ENCODE results near the gene CCNI2.

The CCNI2 gene

GRCh38 chr5:132751971-132752580 is 4.8 kb downstream of the CCNI2 start:
- H3K79me2 ChIP-seq = no peaks in the 10 kb centered on the region
- no peak overlapping the region for H2AFZ ChIP-seq
- no peak overlapping the region for H3K27ac ChIP-seq
- no peak overlapping the region for H3K4me2 ChIP-seq (ENCODE audit: low read length)
- TF ChIP-seq CTCF (IDR thresholded peaks at IDR 0.05) = no peak
- H3K9me3 ChIP-seq (ENCODE audit: control insufficient read depth, low read length) = no peaks in the 10 kb centered on the region
- H3K36me3 ChIP-seq (ENCODE audit: control insufficient read depth, insufficient read depth, low read length) = no peaks in the 10 kb centered on the region
- no peak overlapping the region for H3K9ac ChIP-seq
- peaks cover 3% of the 10 kb centered on the region for H3K4me1 ChIP-seq
- H3K27me3 ChIP-seq (ENCODE audit: control insufficient read depth, insufficient read depth, low read length) = no peaks in the 10 kb centered on the region
- H3K4me3 ChIP-seq (ENCODE audit: low read depth, low read length) = no peak overlapping the region

- Histone ChIP-seq H3K9ac (no peak overlapping the region), H3K4me3 (ENCODE audit: low read depth, low read length) (no peak overlapping the region), H3K79me2 (no peaks in the 10 kb centered on the region), H3K4me2 (ENCODE audit: low read length) (no peak overlapping the region), H3K27me3 (ENCODE audit: control insufficient read depth, insufficient read depth, low read length) (no peaks in the 10 kb centered on the region), H3K27ac (no peak overlapping the region), H2AFZ (no peak overlapping the region), H3K9me3 (ENCODE audit: control insufficient read depth, low read length) (no peaks in the 10 kb centered on the region), H3K4me1 (peaks cover 3% of the 10 kb centered on the region), H3K36me3 (ENCODE audit: control insufficient read depth, insufficient read depth, low read length) (no peaks in the 10 kb centered on the region)
- no peak for TF ChIP-seq CTCF (IDR thresholded peaks at IDR 0.05)
Measured at GRCh38 chr5:132752581-132753125, 5.4 kb downstream of the CCNI2 start.

GRCh38 chr5:132753135-132753987 is 6.1 kb downstream of the CCNI2 start:
- no peak overlapping the region for H3K27ac ChIP-seq
- TF ChIP-seq CTCF (IDR thresholded peaks at IDR 0.05) = no peak
- peaks cover 3% of the 10 kb centered on the region for H3K4me1 ChIP-seq
- no peak overlapping the region for H3K4me3 ChIP-seq (ENCODE audit: low read depth, low read length)
- H3K9me3 ChIP-seq (ENCODE audit: control insufficient read depth, low read length) = no peaks in the 10 kb centered on the region
- H3K4me2 ChIP-seq (ENCODE audit: low read length) = no peak overlapping the region
- no peak overlapping the region for H3K9ac ChIP-seq
- no peak overlapping the region for H2AFZ ChIP-seq
- no peaks in the 10 kb centered on the region for H3K36me3 ChIP-seq (ENCODE audit: control insufficient read depth, insufficient read depth, low read length)
- no peaks in the 10 kb centered on the region for H3K79me2 ChIP-seq
- no peaks in the 10 kb centered on the region for H3K27me3 ChIP-seq (ENCODE audit: control insufficient read depth, insufficient read depth, low read length)

GRCh38 chr5:132754111-132754510 is 6.9 kb downstream of the CCNI2 start:
- no peaks in the 10 kb centered on the region for H3K9me3 ChIP-seq (ENCODE audit: control insufficient read depth, low read length)
- no peak overlapping the region for H3K4me2 ChIP-seq (ENCODE audit: low read length)
- TF ChIP-seq CTCF (IDR thresholded peaks at IDR 0.05) = no peak
- no peak overlapping the region for H3K9ac ChIP-seq
- peaks cover 3% of the 10 kb centered on the region for H3K4me1 ChIP-seq
- no peak overlapping the region for H3K27ac ChIP-seq
- no peaks in the 10 kb centered on the region for H3K27me3 ChIP-seq (ENCODE audit: control insufficient read depth, insufficient read depth, low read length)
- no peaks in the 10 kb centered on the region for H3K79me2 ChIP-seq
- H3K4me3 ChIP-seq (ENCODE audit: low read depth, low read length) = no peak overlapping the region
- no peaks in the 10 kb centered on the region for H3K36me3 ChIP-seq (ENCODE audit: control insufficient read depth, insufficient read depth, low read length)
- H2AFZ ChIP-seq = no peak overlapping the region

All from parathyroid adenoma (tissue), 2 donors.